IPS DF 19.7 (cell line): ENCODE measurements around the gene SDK1.

ENCODE experiments used
- DNase-seq: peaks from one replicate; pipeline ENCODE4 v3.0.0-alpha.2; 2013; ENCODE audit warnings: low read depth, low spot score

Gene SDK1

GRCh38 chr7:4069268-4070095 lies 768.4 kb downstream of the SDK1 start:
- DNase-seq, result no peak

GRCh38 chr7:4070214-4070613 lies 769.2 kb downstream of the SDK1 start:
- DNase-seq, result no peak

- no peak for DNase-seq
These were observed 770.5 kb downstream of the SDK1 start for GRCh38 chr7:4071370-4072058.

- no peak for DNase-seq
These were observed 771.3 kb downstream of the SDK1 start for GRCh38 chr7:4072161-4072925.

GRCh38 chr7:4073052-4073451 lies 772.0 kb downstream of the SDK1 start:
- DNase-seq, result no peak

GRCh38 chr7:4073750-4074149 lies 772.7 kb downstream of the SDK1 start:
- DNase-seq, result no peak

- DNase-seq, result no peak
These were observed 773.4 kb downstream of the SDK1 start for GRCh38 chr7:4074407-4074806.

- DNase-seq, result no peak
These were observed 773.9 kb downstream of the SDK1 start for GRCh38 chr7:4074994-4075393.

- DNase-seq, result no peak
These were observed 775.7 kb downstream of the SDK1 start for GRCh38 chr7:4076701-4077294.

- no peak for DNase-seq
These were observed 776.9 kb downstream of the SDK1 start for GRCh38 chr7:4077980-4078379.

- DNase-seq, result no peak
These were observed 777.5 kb downstream of the SDK1 start for GRCh38 chr7:4078580-4078979.

- DNase-seq, result no peak
These were observed 778.3 kb downstream of the SDK1 start for GRCh38 chr7:4079366-4079765.

- no peak for DNase-seq
These were observed 778.9 kb downstream of the SDK1 start for GRCh38 chr7:4079956-4080355.

- no peak for DNase-seq
These were observed 779.9 kb downstream of the SDK1 start for GRCh38 chr7:4080954-4081353.

- DNase-seq, result no peak
These were observed 782.5 kb downstream of the SDK1 start for GRCh38 chr7:4083513-4083912.

- DNase-seq, result no peak
These were observed 783.2 kb downstream of the SDK1 start for GRCh38 chr7:4084271-4084670.

- DNase-seq, result no peak
These were observed 785.1 kb downstream of the SDK1 start for GRCh38 chr7:4085937-4086691.

- no peak for DNase-seq
These were observed 785.7 kb downstream of the SDK1 start for GRCh38 chr7:4086723-4087122.

- no peak for DNase-seq
These were observed 790.7 kb downstream of the SDK1 start for GRCh38 chr7:4091767-4092166.

- DNase-seq, result no peak
These were observed 792.0 kb downstream of the SDK1 start for GRCh38 chr7:4093035-4093434.

GRCh38 chr7:4093483-4093882 lies 792.4 kb downstream of the SDK1 start:
- no peak for DNase-seq
